Psoas muscle (tissue), 8 donors: ENCODE data around the gene KRT7. TPM values are rescaled to one million over a fixed set of nuclear protein-coding genes. Genes with fewer than 3 reads are reported as not detected.

ENCODE experiments used
- ATAC-seq, 4 donors: fragments of 200-7000 bp; cut with Tn5 transposase; one replicate each; pipeline ENCODE4 v1.9.1; 2020; ENCODE audit warnings: moderate library complexity in 3 of 4, mild to moderate bottlenecking in 2 of 4
- DNase-seq, 2 donors: peaks; one replicate each; pipeline ENCODE4 v3.0.0-alpha.2; 2020
- H3K27ac ChIP-seq: fragments of 200-600 bp; one replicate; pipeline ENCODE4 v1.8.0; 2022
- H3K27me3 ChIP-seq, 3 donors: fragments of 200-600 bp in 1 of 3; one replicate each; pipeline versions ENCODE4 v1.6.1 to v1.8.0; 2013 to 2022; ENCODE audit warnings: low read length in 2 of 3, mild to moderate bottlenecking in 2 of 3, moderate library complexity in 1 of 3; ENCODE audit not compliant: insufficient read depth in 3 of 3
- H3K36me3 ChIP-seq, 2 donors: fragments of 200-600 bp in 1 of 2; one replicate each; pipeline versions ENCODE4 v1.6.1 to v1.8.0; 2013 to 2022; ENCODE audit warnings: low read depth in 1 of 2, mild to moderate bottlenecking in 1 of 2, moderate library complexity in 1 of 2; ENCODE audit not compliant: insufficient read depth in 1 of 2
- H3K4me1 ChIP-seq: fragments of 200-600 bp; one replicate; pipeline ENCODE4 v1.8.0; 2022
- H3K4me3 ChIP-seq: fragments of 200-600 bp; one replicate; pipeline ENCODE4 v1.8.0; 2022; ENCODE audit warnings: mild to moderate bottlenecking
- H3K9me3 ChIP-seq: fragments of 200-600 bp; one replicate; pipeline ENCODE4 v1.8.0; 2022
- WGBS, 3 donors: extraction: QIAGEN DNeasy Blood & Tissue Kit; methylation state at CpG; one replicate each; pipeline versions ENCODE4 v1.1.6 to v1.1.7; 2013; 5-methylcytosine and 5-hydroxymethylcytosine counted together
- intact Hi-C, 2 donors: fragments of 100-400 bp; cut with DNase I; formaldehyde crosslinking; loops; one replicate each; pipeline versions ENCODE4 v1.11.0 to v1.14.2; 2022
- long read RNA-seq, 2 donors: library from polyadenylated mRNA; unstranded; transcript quantifications; one replicate each; pipeline ENCODE4 v2.0.0, GENCODE V29; 2021
- polyA plus RNA-seq, 3 donors: library from polyadenylated mRNA; stranded (reverse); fragments of 200-250 nt; gene quantifications; one replicate each; pipeline ENCODE4 v1.2.3, GENCODE V29; 2013
- total RNA-seq, 4 donors: library from RNA; stranded (reverse); fragmentation: NEBNext Ultra II Directional in 2 of 4; extraction: Animal tissue kit (Norgen Biotek cat#: 25700) in 2 of 4; gene quantifications; one replicate each; pipeline versions ENCODE4 v1.2.1 to v1.2.4, GENCODE V29; 2021 to 2023
- TF ChIP-seq, protein P1 (sequence below): fragments of 200-600 bp; IDR thresholded peaks from one replicate; pipeline ENCODE4 v1.8.0; 2022; ENCODE audit warnings: antibody characterized with exemption
- donor health status: healthy with polysubstance abuse.
- donor health status: DM: no; HTN: no; CAD: no; lungs with moderate emphysema.
- donor health status: Bipolar disorder and iron deficiency.
- donor health status: healthy.
- donor health status: DM: yes; HTN: yes; CAD: no.
- donor health status: DM: no; HTN: no; CAD: no.
- donor health status: DM: no; HTN: no; CAD: no.
- donor health status: DM: yes; HTN: yes; CAD: no.

Gene KRT7
- total RNA-seq: 1 to 10 TPM in 3 of 4 donors, under 1 TPM in 1; 0.39 to 3.9 (median 1.9) TPM
- 1 to 10 TPM in 2 of 3 donors, under 1 TPM in 1; 0.56 to 2.2 (median 1.6) TPM for polyA plus RNA-seq
- long read RNA-seq, donor 1, partial matches to known transcripts: 0 of 1 reads
- long read RNA-seq, donor 1, other reads (novel, unspliced or antisense): 0 of 1 reads
- long read RNA-seq, donor 2, partial matches to known transcripts: 0 of 2 reads
- long read RNA-seq, donor 2, other reads (novel, unspliced or antisense): 1 of 2 reads

DNA sequence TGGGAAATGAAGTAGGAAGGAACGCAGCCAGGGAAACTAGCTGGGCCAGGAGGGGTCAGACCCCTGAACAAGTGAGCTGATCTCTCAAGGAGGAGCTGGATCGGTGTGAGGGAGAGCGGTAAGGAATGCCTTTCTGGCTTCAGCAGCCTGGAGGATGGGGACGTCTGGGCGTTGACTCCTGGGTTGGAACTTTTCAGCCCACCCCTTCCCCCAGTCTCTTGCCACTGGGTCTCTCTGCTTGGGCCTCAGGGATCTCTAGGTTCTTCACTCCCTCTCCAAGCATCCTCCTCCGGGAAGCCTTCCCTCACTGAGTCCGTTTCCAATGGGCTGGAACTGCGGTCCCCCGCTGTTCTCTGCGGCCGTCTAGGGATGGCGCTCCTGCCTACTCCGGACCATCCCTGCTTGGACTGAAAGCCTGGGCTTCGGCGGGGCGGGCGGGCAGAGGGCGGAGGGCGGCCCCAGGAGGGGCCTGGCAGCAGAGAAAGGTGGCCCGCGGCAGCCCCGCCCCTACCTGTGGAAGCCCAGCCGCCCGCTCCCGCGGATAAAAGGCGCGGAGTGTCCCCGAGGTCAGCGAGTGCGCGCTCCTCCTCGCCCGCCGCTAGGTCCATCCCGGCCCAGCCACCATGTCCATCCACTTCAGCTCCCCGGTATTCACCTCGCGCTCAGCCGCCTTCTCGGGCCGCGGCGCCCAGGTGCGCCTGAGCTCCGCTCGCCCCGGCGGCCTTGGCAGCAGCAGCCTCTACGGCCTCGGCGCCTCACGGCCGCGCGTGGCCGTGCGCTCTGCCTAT, at the start of gene KRT7:
TSS of gene KRT7 (plus strand) at position 570 of the 788 bp plus-strand sequence. CDS start at position 624, 54 bp downstream.
- Histone ChIP-seq H3K4me3 (no peak within 1 kb of the TSS), H3K36me3 (no peaks in the 10 kb centered on the region), H3K4me1 (no peaks in the 10 kb centered on the region), H3K27me3 (peaks cover 0 to 45% (median 16%) of the 10 kb centered on the region in 3 donors), H3K27ac (no peak within 1 kb of the TSS), H3K9me3 (no peaks in the 10 kb centered on the region)
- intact Hi-C loops: no loop called here
- no peak for DNase-seq
- TF ChIP-seq, protein P1, sequence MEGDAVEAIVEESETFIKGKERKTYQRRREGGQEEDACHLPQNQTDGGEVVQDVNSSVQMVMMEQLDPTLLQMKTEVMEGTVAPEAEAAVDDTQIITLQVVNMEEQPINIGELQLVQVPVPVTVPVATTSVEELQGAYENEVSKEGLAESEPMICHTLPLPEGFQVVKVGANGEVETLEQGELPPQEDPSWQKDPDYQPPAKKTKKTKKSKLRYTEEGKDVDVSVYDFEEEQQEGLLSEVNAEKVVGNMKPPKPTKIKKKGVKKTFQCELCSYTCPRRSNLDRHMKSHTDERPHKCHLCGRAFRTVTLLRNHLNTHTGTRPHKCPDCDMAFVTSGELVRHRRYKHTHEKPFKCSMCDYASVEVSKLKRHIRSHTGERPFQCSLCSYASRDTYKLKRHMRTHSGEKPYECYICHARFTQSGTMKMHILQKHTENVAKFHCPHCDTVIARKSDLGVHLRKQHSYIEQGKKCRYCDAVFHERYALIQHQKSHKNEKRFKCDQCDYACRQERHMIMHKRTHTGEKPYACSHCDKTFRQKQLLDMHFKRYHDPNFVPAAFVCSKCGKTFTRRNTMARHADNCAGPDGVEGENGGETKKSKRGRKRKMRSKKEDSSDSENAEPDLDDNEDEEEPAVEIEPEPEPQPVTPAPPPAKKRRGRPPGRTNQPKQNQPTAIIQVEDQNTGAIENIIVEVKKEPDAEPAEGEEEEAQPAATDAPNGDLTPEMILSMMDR: no peak
- peak in 1 of 4 donors; percentile 16 for ATAC-seq
- 9 to 14% (median 12%) methylated on average over 43 to 58 of the region's 58 CpGs for WGBS, 3 donors

DNA sequence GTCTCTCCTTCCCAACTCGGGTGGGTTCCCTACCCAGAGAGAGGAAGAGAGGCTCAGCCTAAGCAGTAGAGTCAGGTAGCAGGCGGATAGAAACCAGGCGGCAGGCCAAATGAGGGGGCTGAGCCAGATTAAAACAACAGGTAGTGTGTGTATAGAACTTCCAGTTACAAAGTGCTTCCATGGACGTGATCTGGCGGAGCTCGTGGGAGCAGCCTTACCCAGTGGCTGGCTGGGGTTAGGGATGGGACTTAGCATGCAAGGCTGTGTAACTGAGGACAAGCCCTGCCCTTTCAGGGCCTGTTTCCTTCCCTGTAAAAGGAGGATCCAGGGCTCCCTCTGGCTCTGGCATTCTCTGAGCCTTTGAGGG, 49.5 kb upstream of the KRT7 start:
- Histone ChIP-seq H3K36me3 (no peaks in the 10 kb centered on the region), H3K4me3 (no peak overlapping the region), H3K9me3 (no peaks in the 10 kb centered on the region), H3K4me1 (peaks cover 8% of the 10 kb centered on the region), H3K27ac (no peak overlapping the region), H3K27me3 (no peaks in the 10 kb centered on the region)
- 67 to 74% (median 70%) methylated on average over 6 of the region's 6 CpGs for WGBS, 3 donors
- ATAC-seq (peak in 1 of 4 donors; percentile 33), DNase-seq (no peak)
- TF ChIP-seq, protein P1: no peak
- intact Hi-C loops: no loop called here

DNA sequence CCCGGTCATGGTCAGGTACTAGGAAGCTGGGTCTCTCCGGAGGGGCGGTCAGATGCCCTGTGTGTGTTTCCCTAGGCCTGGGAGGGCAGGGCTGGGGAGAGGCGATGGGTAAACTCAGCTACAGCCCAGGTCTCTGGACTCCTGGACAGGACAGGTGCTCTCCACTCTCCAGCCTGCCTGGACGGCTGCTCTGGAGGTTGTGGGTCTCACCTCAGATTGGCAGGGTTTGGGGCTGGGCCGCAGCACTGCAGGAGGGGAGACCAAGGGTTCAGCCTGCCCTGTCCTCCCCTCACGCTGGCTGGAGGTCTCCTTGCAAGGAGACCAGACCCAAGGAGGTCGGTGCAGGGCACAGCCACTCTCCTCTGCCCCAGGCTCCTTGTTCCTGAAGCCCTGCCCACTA, 49.1 kb upstream of the KRT7 start:
- H3K36me3 ChIP-seq: no peaks in the 10 kb centered on the region
- no peaks in the 10 kb centered on the region for H3K27me3 ChIP-seq
- H3K4me1 ChIP-seq: peaks cover 8% of the 10 kb centered on the region
- no peak for DNase-seq
- 78 to 89% (median 85%) methylated on average over 8 of the region's 8 CpGs for WGBS, 3 donors
- no peak overlapping the region for H3K4me3 ChIP-seq
- TF ChIP-seq, protein P1: no peak
- ATAC-seq: no peak
- intact Hi-C loops: no loop called here
- H3K27ac ChIP-seq: no peak overlapping the region
- no peaks in the 10 kb centered on the region for H3K9me3 ChIP-seq

DNA sequence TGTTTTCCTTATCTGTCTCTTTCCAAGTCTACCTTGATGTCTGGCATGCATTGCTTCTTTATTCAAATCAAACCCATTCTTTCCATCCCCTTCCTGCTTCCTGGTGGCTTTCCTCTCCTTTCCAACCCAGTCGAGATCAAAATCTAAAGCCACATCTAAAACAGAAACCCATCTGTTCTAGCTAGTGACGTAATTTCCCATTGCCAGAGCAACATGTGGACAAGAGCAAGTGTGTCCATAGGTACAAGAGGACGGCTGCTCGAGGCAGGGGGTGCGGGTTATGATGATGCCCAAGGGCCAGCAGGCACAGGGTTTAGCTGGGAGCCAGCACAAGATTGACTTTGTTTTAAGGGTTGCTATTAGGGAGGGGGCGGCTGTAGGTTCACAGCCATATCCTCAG, 48.2 kb upstream of the KRT7 start:
- WGBS, 3 donors: 67 to 78% (median 71%) methylated on average over 6 of the region's 6 CpGs
- intact Hi-C loops: loop anchor here in 1 of 2 donors (1.0 kb wide), 1 partner anchor 18 kb away; no protein-coding TSS in a partner anchor
- Histone ChIP-seq H3K27ac (no peak overlapping the region), H3K4me1 (peaks cover 8% of the 10 kb centered on the region), H3K36me3 (no peaks in the 10 kb centered on the region), H3K27me3 (no peaks in the 10 kb centered on the region), H3K4me3 (no peak overlapping the region), H3K9me3 (no peaks in the 10 kb centered on the region)
- TF ChIP-seq, protein P1: no peak
- DNase-seq (no peak), ATAC-seq (no peak)
